Esophagus mucosa (tissue), 1 donor: ENCODE data around the gene RPS23. TPM values are rescaled to one million over a fixed set of nuclear protein-coding genes. Genes with fewer than 3 reads are reported as not detected.
"Not testable (repeated sequence)": the region's sequence is repeated elsewhere in the genome, so short reads cannot be mapped to it uniquely, and the experiment has no call there.

Source experiments
- ATAC-seq: fragments of 200-7000 bp; cut with Tn5 transposase; one replicate; pipeline ENCODE4 v1.9.1; 2020
- total RNA-seq: library from RNA; stranded (reverse); gene quantifications from one replicate; pipeline ENCODE4 v1.2.4, GENCODE V29; 2023
- donor health status: DM: yes; HTN: yes; CAD: no.

The RPS23 gene
- total RNA-seq, 1 donor from 2014 or later: 1,616 TPM

DNA sequence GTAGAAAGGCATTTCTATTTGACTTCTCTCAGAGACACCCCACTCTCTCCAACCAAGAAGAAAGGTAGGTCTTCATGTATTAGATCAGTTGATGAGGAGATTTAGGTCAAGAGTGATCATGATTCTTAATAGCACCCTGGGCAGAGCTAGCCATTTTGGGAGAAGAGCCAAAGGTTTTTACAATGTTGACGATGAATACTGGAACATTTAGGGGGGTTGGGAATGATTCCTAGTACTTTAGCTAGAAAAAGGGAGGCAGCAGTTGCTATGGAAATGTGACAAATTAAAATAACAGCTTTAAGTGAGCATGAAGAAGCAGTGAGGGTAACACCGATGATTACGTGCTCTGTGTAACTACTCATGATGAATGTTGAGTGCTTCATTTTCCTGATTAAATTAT lies 9.5 kb upstream of the RPS23 start:
- ATAC-seq: no peak

DNA sequence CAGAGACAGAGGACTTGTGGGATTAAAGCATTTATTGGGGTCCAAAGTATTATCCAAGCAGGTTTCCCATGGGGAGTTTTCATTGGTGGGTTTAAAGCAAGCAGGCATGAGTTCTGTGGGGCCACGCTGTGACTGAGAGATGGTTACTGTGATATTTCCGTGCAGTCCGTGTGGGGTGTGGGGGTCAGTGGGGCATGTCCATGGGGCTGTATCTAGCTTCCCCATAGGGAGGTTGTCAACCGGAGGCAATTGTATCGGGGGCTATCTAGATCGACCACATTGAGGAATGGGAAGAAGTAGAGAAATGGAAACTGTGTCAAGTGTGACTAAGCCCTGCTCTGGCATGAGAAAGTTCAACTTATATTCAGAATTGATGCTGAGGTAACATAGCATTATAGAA lies 7.1 kb upstream of the RPS23 start:
- no peak for ATAC-seq

- ATAC-seq: no peak
Measured at GRCh38 chr5:82283893-82284292, 5.7 kb upstream of the RPS23 start.

GRCh38 chr5:82278711-82279370 lies 687 bp upstream of the RPS23 start:
- no peak for ATAC-seq

- peak; percentile 6 for ATAC-seq
Measured at GRCh38 chr5:82277613-82277986, 554 bp downstream of the RPS23 start.

DNA sequence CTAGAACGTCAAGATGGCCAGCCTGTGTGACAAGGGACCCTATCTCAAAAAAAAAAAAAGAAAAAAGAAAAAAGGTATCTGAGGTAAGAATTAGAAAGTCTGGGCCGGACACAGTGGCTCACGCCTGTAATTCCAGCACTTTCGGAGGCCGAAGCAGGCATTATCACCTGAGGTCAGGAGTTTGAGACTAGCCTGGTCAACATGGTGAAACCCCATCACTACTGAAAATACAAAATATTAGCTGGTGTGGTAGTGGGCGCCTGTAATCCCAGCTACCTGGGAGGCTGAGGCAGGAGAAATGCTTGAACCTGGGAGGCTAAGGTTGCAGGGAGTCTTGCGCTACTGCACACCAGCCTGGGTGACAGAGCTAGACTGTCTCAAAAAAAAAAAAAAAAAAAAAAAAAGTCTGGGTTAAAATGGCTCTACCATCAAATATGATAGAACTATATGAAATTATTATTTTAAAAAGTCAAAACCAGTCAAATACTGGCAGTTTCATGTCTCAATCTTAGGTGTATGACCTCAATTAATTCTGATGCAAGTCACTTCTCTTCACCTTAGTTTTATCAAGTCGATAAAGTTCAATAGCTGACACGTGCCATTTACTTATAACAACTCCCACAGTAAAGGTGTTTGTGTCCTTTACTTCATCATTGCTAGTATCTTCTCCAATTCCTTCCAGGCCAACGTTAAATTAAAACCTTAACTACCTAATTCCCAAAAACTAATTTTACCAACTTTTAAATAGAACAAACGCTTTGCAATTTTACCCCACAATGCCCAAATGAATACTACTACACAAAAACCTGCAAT lies 1.1 kb downstream of the RPS23 start:
- no peak for ATAC-seq

DNA sequence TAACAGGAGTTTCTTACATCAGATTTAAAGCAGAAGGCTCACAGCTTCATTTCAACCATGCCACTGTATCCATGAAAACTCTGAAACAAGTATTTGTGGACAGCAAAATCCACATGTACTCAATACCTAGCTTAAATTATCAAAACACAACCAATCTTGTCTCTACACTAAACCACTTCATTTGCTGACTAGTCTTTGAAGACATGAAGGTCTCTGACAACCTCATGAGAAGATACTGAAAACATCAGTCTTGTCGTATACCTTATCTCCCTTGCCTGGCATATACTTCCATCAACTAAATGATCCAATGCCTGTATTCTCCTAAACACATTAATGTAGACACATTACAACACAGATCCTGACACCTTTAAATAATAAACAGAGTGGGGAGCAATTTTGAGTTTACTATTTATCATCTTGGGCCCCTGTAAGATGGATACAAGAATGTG lies 2.9 kb downstream of the RPS23 start:
- no peak for ATAC-seq

DNA sequence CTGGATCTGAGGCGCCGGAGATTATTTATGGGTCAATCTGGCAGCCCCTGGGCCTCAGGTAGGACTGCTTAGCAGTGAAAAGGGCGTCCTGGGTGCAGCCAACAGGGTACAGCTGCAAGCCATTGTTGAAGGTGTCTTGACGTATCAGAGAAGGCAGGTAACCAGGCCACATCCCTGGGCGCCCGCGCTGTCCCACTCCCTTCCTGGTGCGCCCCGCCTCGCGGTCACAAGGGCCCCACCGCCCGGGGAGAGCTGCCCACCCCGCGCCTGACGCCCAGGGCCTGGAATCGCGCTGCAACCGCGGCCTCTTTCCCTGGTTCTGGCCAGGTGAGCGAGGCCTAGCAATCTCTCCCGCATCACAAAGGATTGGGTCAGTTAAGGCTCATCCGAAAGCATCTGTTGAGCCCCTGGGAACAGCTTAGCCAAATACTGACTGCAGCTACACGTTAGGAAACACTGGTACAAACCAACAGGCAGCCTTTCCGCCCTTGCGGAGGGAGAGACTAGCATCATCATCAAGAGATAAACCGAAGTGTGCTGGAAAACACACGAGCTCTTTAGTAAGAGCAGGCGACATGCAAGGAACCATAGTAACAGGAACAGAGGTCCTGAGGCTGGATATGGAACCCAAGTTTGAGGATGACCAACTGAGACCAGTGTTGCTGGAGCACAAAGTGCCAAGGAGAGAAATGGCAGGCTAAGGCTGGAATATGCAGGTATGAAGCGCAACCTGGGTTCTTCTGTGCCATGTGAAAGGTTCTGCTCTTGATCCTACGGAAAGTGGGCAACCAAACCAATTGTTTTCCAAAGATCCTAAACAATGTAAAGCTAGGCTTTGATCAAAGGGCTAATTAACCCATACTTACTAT lies 3.6 kb downstream of the RPS23 start:
- ATAC-seq: no peak

- ATAC-seq: not testable (repeated sequence)
Measured at GRCh38 chr5:82273426-82273825, 4.7 kb downstream of the RPS23 start.

- ATAC-seq: not testable (repeated sequence)
Measured at GRCh38 chr5:82272571-82273356, 5.4 kb downstream of the RPS23 start.

DNA sequence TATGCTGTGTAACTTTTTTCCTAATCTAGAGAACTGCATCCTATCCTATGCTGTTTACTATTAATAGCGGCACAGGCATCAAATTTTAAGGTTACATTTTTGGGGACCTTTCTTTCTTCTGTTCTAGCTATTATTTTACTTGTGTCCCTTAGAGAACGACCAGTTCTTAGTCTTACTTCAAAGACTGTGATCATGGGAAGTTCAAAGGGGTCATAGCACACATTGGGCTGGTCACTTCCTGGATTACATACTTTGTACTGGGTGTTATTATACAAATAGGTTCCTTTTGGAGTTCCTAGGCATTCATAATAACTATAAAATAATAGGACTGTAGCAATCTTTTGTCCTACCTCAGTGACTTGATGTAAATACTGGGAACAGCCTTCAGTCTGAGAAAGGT lies 8.8 kb downstream of the RPS23 start:
- ATAC-seq: not testable (repeated sequence)

GRCh38 chr5:82267297-82267933 lies 10.7 kb downstream of the RPS23 start:
- not testable (repeated sequence) for ATAC-seq

GRCh38 chr5:82265047-82265446 lies 13.1 kb downstream of the RPS23 start:
- no peak for ATAC-seq

- no peak for ATAC-seq
Measured at GRCh38 chr5:82259172-82259800, 18.9 kb downstream of the RPS23 start.

DNA sequence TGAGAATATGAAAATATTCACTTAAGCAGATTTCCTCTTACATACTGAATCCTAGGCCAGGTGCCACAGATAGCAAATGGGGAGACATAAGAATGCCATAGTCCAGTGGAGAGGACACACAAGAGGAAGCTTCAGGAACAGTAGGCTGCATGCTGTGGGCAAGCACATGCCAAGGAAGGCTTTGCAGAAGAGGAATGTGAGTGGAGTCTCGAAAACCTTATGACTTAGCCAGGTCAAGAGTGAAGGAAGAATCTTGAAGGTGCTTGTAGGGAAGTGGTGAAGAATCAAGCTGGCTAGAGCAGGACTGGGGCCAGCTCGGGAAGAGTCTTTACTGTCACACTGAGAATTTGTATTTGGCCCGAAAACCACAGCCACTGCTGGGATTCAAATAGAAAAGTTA lies 20.4 kb downstream of the RPS23 start:
- no peak for ATAC-seq

GRCh38 chr5:82257247-82257646 lies 20.9 kb downstream of the RPS23 start:
- ATAC-seq: no peak

DNA sequence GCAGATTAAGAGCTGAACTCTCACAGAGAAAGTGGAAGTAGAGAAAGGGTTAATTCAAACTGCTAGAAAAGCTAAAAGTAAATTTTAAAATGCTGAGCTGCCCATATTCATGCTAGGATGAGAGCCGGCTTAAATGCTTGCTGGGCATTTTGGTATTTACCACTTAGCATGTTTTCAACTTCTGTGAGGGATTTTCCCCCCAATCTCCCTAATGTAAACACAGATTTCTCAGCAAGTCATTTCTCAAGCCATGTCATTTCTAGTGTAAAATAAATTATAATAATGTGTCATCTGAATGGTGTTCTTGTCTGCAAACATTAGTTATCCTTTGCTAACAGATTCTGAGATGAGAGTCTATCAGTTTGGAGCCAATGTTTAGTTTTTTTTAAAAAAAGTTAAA lies 22.3 kb downstream of the RPS23 start:
- no peak for ATAC-seq

GRCh38 chr5:82252744-82253143 lies 25.4 kb downstream of the RPS23 start:
- ATAC-seq: no peak

- ATAC-seq: no peak
Measured at GRCh38 chr5:82246960-82247574, 31.1 kb downstream of the RPS23 start.

DNA sequence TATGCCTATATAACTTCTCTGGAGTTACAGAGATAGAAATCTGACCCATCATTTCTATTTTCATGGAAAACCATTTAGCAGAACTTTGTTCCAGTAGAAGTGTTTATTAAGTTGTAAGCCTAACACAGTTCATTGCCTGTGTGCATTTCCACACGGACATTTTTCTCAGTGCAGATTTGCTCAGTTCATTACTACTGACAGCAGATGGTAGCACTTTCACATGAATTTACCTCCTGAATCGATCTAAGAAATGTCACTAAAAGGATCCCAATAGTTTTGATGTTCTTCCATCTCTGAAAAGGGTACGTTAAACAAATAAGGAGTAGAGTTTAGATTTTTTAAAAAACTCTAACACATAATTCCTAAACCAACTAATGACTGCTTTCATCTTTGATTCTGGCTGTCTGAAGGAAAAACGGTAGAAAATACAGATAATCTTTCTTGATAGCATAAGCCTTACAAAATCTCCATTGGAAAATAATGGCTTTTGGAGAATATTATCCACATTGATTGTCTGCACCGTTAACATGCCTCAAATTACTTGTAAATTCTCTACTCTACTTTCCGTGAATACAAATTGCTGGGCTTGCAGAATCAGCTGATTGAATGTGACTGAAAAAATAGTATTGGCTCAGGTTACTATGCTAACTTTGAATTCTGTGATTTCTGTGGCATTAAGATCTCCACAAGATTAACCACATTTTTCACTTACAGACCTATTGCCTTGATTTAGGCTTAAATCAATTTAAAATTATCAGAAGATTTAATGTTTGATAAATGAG lies 33.1 kb downstream of the RPS23 start:
- no peak for ATAC-seq
